Progenitor cell of endocrine pancreas (in vitro differentiated cells): ENCODE data around the gene PSD. TPM values are rescaled to one million over a fixed set of nuclear protein-coding genes. Genes with fewer than 3 reads are reported as not detected.

ENCODE experiments used
- DNase-seq: peaks from one replicate; pipeline ENCODE4 v3.0.0; 2021; ENCODE audit warnings: low spot score; ENCODE audit not compliant: unreplicated experiment
- H3K27ac Mint-ChIP-seq: 2 replicates; pipeline ENCODE4 v1.8.0; 2021; ENCODE audit warnings: mild to moderate bottlenecking, moderate library complexity, mixed read lengths
- H3K27me3 Mint-ChIP-seq: 2 replicates; pipeline ENCODE4 v1.8.0; 2021; ENCODE audit warnings: mixed read lengths
- H3K36me3 Mint-ChIP-seq: 2 replicates; pipeline ENCODE4 v1.8.0; 2022; ENCODE audit warnings: mixed read lengths; ENCODE audit not compliant: insufficient read depth
- H3K4me1 Mint-ChIP-seq: 2 replicates; pipeline ENCODE4 v1.8.0; 2021; ENCODE audit warnings: low read depth, mixed read lengths
- H3K4me3 Mint-ChIP-seq: 2 replicates; pipeline ENCODE4 v1.8.0; 2021; ENCODE audit warnings: low read depth, mild to moderate bottlenecking, moderate library complexity, mixed read lengths
- H3K9me3 Mint-ChIP-seq: 2 replicates; pipeline ENCODE4 v1.8.0; 2021; ENCODE audit warnings: low read depth, mixed read lengths
- CTCF ChIP-seq: fragments of 200-600 bp; sonication (generic); IDR thresholded peaks from one replicate; pipeline ENCODE4 v1.5.0; 2021; ENCODE audit warnings: antibody characterized with exemption, mild to moderate bottlenecking; ENCODE audit not compliant: unreplicated experiment
- total RNA-seq: library from RNA; stranded (reverse); gene quantifications from 2 replicates; pipeline ENCODE4 v1.2.1, GENCODE V29; 2021

Gene PSD
- total RNA-seq, 1 donor from 2014 or later: 8.9 TPM

- H3K36me3 Mint-ChIP-seq: no peaks in the 10 kb centered on the region
- peaks cover 15% of the 10 kb centered on the region for H3K4me1 Mint-ChIP-seq
- no peaks in the 10 kb centered on the region for H3K9me3 Mint-ChIP-seq
- H3K27me3 Mint-ChIP-seq: peaks cover 71% of the 10 kb centered on the region
- H3K4me3 Mint-ChIP-seq: peak overlapping the region; percentile 68
- no peak for TF ChIP-seq CTCF
- DNase-seq: no peak
- H3K27ac Mint-ChIP-seq: peak overlapping the region; percentile 70
These were observed 8.8 kb downstream of the PSD start for GRCh38 chr10:102409604-102410428.

GRCh38 chr10:102408728-102409603, 9.6 kb downstream of the PSD start:
- DNase-seq: no peak
- H3K4me3 Mint-ChIP-seq: peak overlapping the region; percentile 68
- no peaks in the 10 kb centered on the region for H3K36me3 Mint-ChIP-seq
- peaks cover 15% of the 10 kb centered on the region for H3K4me1 Mint-ChIP-seq
- peaks cover 65% of the 10 kb centered on the region for H3K27me3 Mint-ChIP-seq
- TF ChIP-seq CTCF: no peak
- H3K9me3 Mint-ChIP-seq: no peaks in the 10 kb centered on the region
- H3K27ac Mint-ChIP-seq: no peak overlapping the region

DNA sequence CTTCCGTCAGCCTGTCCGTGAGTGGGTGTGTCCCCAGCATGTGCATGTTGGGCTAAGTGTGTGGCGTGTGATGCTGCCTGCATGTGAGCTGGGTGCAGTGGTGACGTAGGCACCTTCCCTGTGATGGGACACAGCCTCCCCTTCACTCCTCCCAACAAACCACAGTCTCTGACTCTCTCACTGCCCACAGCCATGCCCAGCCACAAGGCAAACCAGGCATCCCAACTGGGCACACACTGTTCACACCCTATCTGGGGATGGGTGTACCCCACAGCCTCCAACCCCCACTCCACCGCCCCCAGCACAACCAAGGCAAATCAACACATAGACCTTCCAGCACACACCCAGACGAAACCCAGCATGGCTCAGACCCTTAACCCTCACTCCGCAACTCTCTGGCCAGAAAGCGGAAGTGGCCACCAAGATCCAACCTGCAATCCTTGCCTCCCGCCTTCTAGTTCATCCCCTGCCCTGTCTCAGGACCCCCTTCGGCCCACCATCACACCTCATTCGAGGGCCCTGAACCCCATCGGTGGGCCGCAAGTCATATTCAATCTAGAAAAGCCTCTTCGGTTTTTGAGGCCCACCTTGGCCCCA, 10.4 kb downstream of the PSD start:
- H3K27me3 Mint-ChIP-seq: peaks cover 62% of the 10 kb centered on the region
- DNase-seq: no peak
- H3K4me3 Mint-ChIP-seq: peak overlapping the region; percentile 61
- no peaks in the 10 kb centered on the region for H3K9me3 Mint-ChIP-seq
- no peak for TF ChIP-seq CTCF
- H3K36me3 Mint-ChIP-seq: no peaks in the 10 kb centered on the region
- peak overlapping the region; percentile 79 for H3K27ac Mint-ChIP-seq
- H3K4me1 Mint-ChIP-seq: peaks cover 15% of the 10 kb centered on the region

- peaks cover 15% of the 10 kb centered on the region for H3K4me1 Mint-ChIP-seq
- H3K4me3 Mint-ChIP-seq: no peak overlapping the region
- no peaks in the 10 kb centered on the region for H3K36me3 Mint-ChIP-seq
- no peak for TF ChIP-seq CTCF
- H3K9me3 Mint-ChIP-seq: no peaks in the 10 kb centered on the region
- H3K27me3 Mint-ChIP-seq: peaks cover 57% of the 10 kb centered on the region
- H3K27ac Mint-ChIP-seq: no peak overlapping the region
- no peak for DNase-seq
These were observed 11.0 kb downstream of the PSD start for GRCh38 chr10:102407425-102408130.
